Measurements from ENCODE around the gene DCLRE1C. TPM values are rescaled to one million over a fixed set of nuclear protein-coding genes. Genes with fewer than 3 reads are reported as not detected.
A peak's percentile ranks its signal among the peaks of the same experiment; 100 is the strongest.

Gene DCLRE1C
- polyA plus RNA-seq, 1 of the 3 experiments (the other 2 are of a cell fraction), result 2.5 TPM

GRCh38 chr10:14904864-14905263 is 49.0 kb downstream of the DCLRE1C start:
- Histone ChIP-seq H2AFZ (ENCODE audit: low read depth) (no peak overlapping the region), H3K9me3 (no peaks in the 10 kb centered on the region), H3K9me2 (no peaks in the 10 kb centered on the region), H3K27ac (ENCODE audit: low read depth in 2 of 2, low read length in 1 of 2) (no peak overlapping the region), H3K4me1 (ENCODE audit: control insufficient read depth in 1 of 2, insufficient read depth in 2 of 2, low read depth in 1 of 2, low read length in 1 of 2) (no peaks in the 10 kb centered on the region), H3K36me3 (replicated peaks in 1 of 2; ENCODE audit: control insufficient read depth in 1 of 2, insufficient read depth in 2 of 2, low read length in 1 of 2) (peaks cover 73 to 79% of the 10 kb centered on the region in 2 experiments), H3K4me2 (no peak overlapping the region), H3K79me2 (ENCODE audit: insufficient read depth) (no peaks in the 10 kb centered on the region), H3K9ac (no peak overlapping the region), H3K27me3 (ENCODE audit: insufficient read depth) (no peaks in the 10 kb centered on the region), H3F3A (replicated peaks; ENCODE audit: insufficient read depth) (peaks cover 13% of the 10 kb centered on the region), H3K4me3 (ENCODE audit: low read depth in 2 of 2, low read length in 1 of 2) (no peak overlapping the region), H4K20me1 (ENCODE audit: insufficient read depth) (no peaks in the 10 kb centered on the region)
- CTCF ChIA-PET, result interaction anchor here (0.8 to 1.9 kb wide), 8 partner anchors 8 to 50 kb away, joined by 3 to 8 read pairs (median 4); partner anchors contain the start of gene DCLRE1C
- POLR2A ChIA-PET, result no interaction called here
- TF ChIP-seq JUND (IDR thresholded peaks at IDR 0.05) (no peak), EZH2phosphoT487 (IDR thresholded peaks at IDR 0.05; ENCODE audit: borderline replicate concordance, low read depth) (no peak), SIN3A (IDR thresholded peaks at IDR 0.05; ENCODE audit: borderline replicate concordance, low read depth, low read length) (no peak), SMC3 (IDR thresholded peaks at IDR 0.05; ENCODE audit: low read depth, low read length) (no peak), TAF1 (IDR thresholded peaks at IDR 0.05; ENCODE audit: borderline replicate concordance, low read depth, low read length) (no peak)
- DNase-seq, result no peak
- WGBS (ENCODE audit: low lambda C conversion rate), result 96% methylated on average over 2 of the region's 2 CpGs

GRCh38 chr10:14904316-14904732 is 49.6 kb downstream of the DCLRE1C start:
- Histone ChIP-seq H3K4me2 (no peak overlapping the region), H3K4me3 (ENCODE audit: low read depth in 2 of 2, low read length in 1 of 2) (no peak overlapping the region), H3K27ac (ENCODE audit: low read depth in 2 of 2, low read length in 1 of 2) (no peak overlapping the region), H3K36me3 (replicated peaks in 1 of 2; ENCODE audit: control insufficient read depth in 1 of 2, insufficient read depth in 2 of 2, low read length in 1 of 2) (peaks cover 73 to 79% of the 10 kb centered on the region in 2 experiments), H3K27me3 (ENCODE audit: insufficient read depth) (no peaks in the 10 kb centered on the region), H3F3A (replicated peaks; ENCODE audit: insufficient read depth) (peaks cover 13% of the 10 kb centered on the region), H3K4me1 (ENCODE audit: control insufficient read depth in 1 of 2, insufficient read depth in 2 of 2, low read depth in 1 of 2, low read length in 1 of 2) (no peaks in the 10 kb centered on the region), H3K9me2 (no peaks in the 10 kb centered on the region), H3K9ac (no peak overlapping the region), H4K20me1 (ENCODE audit: insufficient read depth) (no peaks in the 10 kb centered on the region), H2AFZ (ENCODE audit: low read depth) (no peak overlapping the region), H3K9me3 (no peaks in the 10 kb centered on the region), H3K79me2 (ENCODE audit: insufficient read depth) (peaks cover 4% of the 10 kb centered on the region)
- POLR2A ChIA-PET, result no interaction called here
- peak; percentile 43 for DNase-seq
- peak; percentile 30; the same call in 1 of the 2 replicates for TF ChIP-seq RAD21 (IDR thresholded peaks at IDR 0.05; ENCODE audit: low read length)
- peak; percentile 65 for TF ChIP-seq CTCF (IDR thresholded peaks at IDR 0.05)
- no peak for TF ChIP-seq GATA2 (CRISPR knock-in tag; IDR thresholded peaks at IDR 0.05)
- no peak for TF ChIP-seq POLR2AphosphoS5 (IDR thresholded peaks at IDR 0.05; ENCODE audit: low read depth, low read length)
- WGBS (ENCODE audit: low lambda C conversion rate), result 79% methylated on average over 1 of the region's 1 CpG
- CTCF ChIA-PET, result interaction anchor here (0.8 to 1.9 kb wide), 8 partner anchors 8 to 68 kb away, joined by 3 to 5 read pairs (median 4); partner anchors contain the start of gene DCLRE1C

- Histone ChIP-seq H3K4me3 (ENCODE audit: low read depth in 2 of 2, low read length in 1 of 2) (no peak overlapping the region), H4K20me1 (ENCODE audit: insufficient read depth) (peaks cover 8% of the 10 kb centered on the region; the same call in 1 of the 2 replicates), H3F3A (replicated peaks; ENCODE audit: insufficient read depth) (peaks cover 2% of the 10 kb centered on the region), H3K4me1 (ENCODE audit: control insufficient read depth in 1 of 2, insufficient read depth in 2 of 2, low read depth in 1 of 2, low read length in 1 of 2) (no peaks in the 10 kb centered on the region), H3K79me2 (ENCODE audit: insufficient read depth) (peaks cover 91% of the 10 kb centered on the region), H2AFZ (ENCODE audit: low read depth) (no peak overlapping the region), H3K27ac (ENCODE audit: low read depth in 2 of 2, low read length in 1 of 2) (no peak overlapping the region), H3K9me2 (no peaks in the 10 kb centered on the region), H3K4me2 (no peak overlapping the region), H3K27me3 (ENCODE audit: insufficient read depth) (no peaks in the 10 kb centered on the region), H3K9ac (no peak overlapping the region), H3K9me3 (no peaks in the 10 kb centered on the region), H3K36me3 (replicated peaks in 1 of 2; ENCODE audit: control insufficient read depth in 1 of 2, insufficient read depth in 2 of 2, low read length in 1 of 2) (peaks cover 8 to 9% of the 10 kb centered on the region in 2 experiments)
- ChIA-PET POLR2A (no interaction called here), CTCF (interaction anchor here (1.8 to 2.9 kb wide), 2 partner anchors 12 to 354 kb away, joined by 5 to 8 read pairs; no protein-coding TSS in a partner anchor)
- no peak for TF ChIP-seq GATA2 (CRISPR knock-in tag; IDR thresholded peaks at IDR 0.05)
- TF ChIP-seq USF1 (IDR thresholded peaks at IDR 0.05; ENCODE audit: borderline replicate concordance, low read depth), result no peak
- TF ChIP-seq POLR2AphosphoS5 (IDR thresholded peaks at IDR 0.05; ENCODE audit: low read depth, low read length), result no peak
- no peak for TF ChIP-seq YY1 (IDR thresholded peaks at IDR 0.05; ENCODE audit: low read depth)
- no peak for TF ChIP-seq USF2 (IDR thresholded peaks at IDR 0.05; ENCODE audit: borderline replicate concordance, low read depth, low read length)
- TF ChIP-seq SIN3A (IDR thresholded peaks at IDR 0.05; ENCODE audit: borderline replicate concordance, low read depth, low read length), result no peak
- no peak for TF ChIP-seq RAD21 (IDR thresholded peaks at IDR 0.05; ENCODE audit: low read length)
- TF ChIP-seq GABPA (IDR thresholded peaks at IDR 0.05; ENCODE audit: low read depth), result no peak
- TF ChIP-seq REST (IDR thresholded peaks at IDR 0.05; ENCODE audit: low read depth, low read length), result no peak
- no peak for DNase-seq
- WGBS (ENCODE audit: low lambda C conversion rate), result 89% methylated on average over 1 of the region's 1 CpG
These were observed 62.7 kb downstream of the DCLRE1C start for GRCh38 chr10:14891151-14891550.

All from SK-N-SH (cell line).